ENCODE data around the gene OR52K2.

OR52K2 gene

DNA sequence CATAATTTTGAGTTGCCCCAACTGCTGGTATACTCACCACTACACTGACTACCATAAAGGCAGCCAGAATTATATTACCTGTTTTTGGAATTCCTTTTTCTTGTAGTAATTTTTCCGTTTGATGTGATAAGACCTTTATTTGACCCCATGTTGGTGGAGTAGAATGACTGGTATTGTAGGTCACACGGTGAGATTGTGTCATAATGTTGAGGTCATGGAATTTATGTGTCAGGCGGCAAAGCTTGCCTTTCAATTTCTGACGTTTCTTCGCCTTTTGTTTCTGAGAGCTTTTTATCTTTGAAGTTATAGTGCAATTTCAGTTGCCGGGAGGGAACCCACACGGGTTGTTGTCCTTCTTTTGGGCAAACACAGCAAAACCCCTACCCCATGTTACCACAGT, 46.4 kb downstream of the OR52K2 start:
- TF ChIP-seq, protein P1, sequence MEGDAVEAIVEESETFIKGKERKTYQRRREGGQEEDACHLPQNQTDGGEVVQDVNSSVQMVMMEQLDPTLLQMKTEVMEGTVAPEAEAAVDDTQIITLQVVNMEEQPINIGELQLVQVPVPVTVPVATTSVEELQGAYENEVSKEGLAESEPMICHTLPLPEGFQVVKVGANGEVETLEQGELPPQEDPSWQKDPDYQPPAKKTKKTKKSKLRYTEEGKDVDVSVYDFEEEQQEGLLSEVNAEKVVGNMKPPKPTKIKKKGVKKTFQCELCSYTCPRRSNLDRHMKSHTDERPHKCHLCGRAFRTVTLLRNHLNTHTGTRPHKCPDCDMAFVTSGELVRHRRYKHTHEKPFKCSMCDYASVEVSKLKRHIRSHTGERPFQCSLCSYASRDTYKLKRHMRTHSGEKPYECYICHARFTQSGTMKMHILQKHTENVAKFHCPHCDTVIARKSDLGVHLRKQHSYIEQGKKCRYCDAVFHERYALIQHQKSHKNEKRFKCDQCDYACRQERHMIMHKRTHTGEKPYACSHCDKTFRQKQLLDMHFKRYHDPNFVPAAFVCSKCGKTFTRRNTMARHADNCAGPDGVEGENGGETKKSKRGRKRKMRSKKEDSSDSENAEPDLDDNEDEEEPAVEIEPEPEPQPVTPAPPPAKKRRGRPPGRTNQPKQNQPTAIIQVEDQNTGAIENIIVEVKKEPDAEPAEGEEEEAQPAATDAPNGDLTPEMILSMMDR (IDR thresholded peaks at IDR 0.05; ENCODE audit: low read depth, low read length), result no peak
- H3K4me3 ChIP-seq (ENCODE audit: low read depth, low read length), result no peak overlapping the region

DNA sequence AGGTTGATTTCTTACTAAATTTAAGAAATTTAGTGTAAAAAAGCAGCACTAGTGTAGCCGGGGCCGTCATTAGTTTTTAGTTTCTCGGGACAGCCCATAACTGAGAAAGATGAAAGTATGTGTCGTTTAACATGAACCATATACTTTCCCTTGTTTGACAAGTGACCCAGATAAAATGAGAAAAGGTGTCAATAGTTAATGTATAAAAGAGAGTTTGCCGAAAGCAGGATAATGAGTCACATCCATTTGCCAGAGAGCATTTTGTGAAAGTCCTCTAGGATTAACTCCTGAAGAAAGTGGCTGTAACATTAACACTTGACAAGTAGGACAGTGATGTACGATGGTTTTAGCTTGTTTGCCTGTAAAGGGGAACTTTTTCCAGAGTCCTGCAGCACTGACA, 46.9 kb downstream of the OR52K2 start:
- no peak overlapping the region for H3K4me3 ChIP-seq (ENCODE audit: low read depth, low read length)
- TF ChIP-seq, protein P1 (IDR thresholded peaks at IDR 0.05; ENCODE audit: low read depth, low read length), result no peak

DNA sequence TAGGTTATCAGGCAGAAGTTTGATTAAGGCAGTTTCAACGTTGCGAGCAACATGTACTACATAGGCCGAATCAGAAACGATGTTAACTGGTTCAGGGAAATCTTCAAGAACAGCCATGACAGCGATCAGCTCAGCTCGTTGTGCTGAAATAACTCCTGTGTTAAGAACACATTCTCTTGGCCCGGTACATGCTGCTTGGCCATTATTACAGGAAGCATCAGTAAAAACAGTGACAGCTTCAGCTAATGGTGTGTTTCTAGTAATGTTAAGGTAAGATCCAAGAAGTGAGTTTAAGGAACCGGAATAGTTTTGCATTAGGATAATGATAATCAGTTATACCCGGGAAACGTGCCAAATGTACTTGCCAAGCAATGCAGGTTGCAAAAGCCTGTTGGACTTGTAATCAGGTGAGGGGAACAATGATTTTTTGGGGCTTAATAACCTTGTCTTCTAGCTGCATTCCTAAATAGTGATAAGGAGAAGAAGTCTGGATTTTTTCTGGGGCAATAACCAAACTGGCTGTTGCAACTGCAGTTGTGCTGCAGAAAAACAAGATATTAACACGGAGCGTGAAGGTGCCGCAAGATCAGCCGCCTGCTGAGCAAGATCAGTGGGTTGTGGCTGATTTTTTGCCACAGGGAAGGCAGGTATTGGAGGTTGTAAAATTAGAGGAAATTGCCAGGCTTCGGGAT, 47.6 kb downstream of the OR52K2 start:
- TF ChIP-seq, protein P1 (IDR thresholded peaks at IDR 0.05; ENCODE audit: low read depth, low read length), result no peak
- H3K4me3 ChIP-seq (ENCODE audit: low read depth, low read length), result no peak overlapping the region

All from WI38 (cell line).